ENCODE results near the gene GRPR.

GRPR gene

GRCh38 chrX:16186380-16187007, 63.1 kb downstream of the GRPR start:
- no peak for DNase-seq

- DNase-seq = no peak
Observed at GRCh38 chrX:16187024-16187760, 63.8 kb downstream of the GRPR start.

DNA sequence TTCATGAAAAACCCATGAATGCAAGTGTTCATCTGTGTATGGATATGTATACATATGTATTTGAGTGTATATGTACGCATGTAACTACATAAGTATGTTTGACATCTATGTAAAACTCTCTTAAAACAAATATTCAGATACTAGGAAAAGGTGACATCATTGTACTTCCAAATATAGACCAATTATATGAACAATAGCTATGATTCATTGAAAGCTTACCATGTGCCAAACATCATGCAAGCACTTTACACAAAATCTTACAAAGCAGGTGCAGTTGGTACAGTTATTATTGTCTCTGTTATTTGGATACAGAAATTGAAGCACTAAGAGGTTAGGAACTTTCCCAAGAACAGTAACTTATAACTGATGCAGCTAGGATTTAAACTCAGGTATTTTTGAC, 65.3 kb downstream of the GRPR start:
- DNase-seq = no peak

GRCh38 chrX:16191605-16192004, 68.2 kb downstream of the GRPR start:
- DNase-seq = no peak

- DNase-seq = no peak
Observed at GRCh38 chrX:16196829-16197228, 73.5 kb downstream of the GRPR start.

GRCh38 chrX:16199343-16199742, 76.0 kb downstream of the GRPR start:
- DNase-seq = no peak

- DNase-seq = no peak
Observed at GRCh38 chrX:16202943-16203342, 79.6 kb downstream of the GRPR start.
